Measurements from ENCODE around the gene ERC2.
"Not testable (repeated sequence)": the region's sequence is repeated elsewhere in the genome, so short reads cannot be mapped to it uniquely, and the experiment has no call there.

ERC2 gene

DNA sequence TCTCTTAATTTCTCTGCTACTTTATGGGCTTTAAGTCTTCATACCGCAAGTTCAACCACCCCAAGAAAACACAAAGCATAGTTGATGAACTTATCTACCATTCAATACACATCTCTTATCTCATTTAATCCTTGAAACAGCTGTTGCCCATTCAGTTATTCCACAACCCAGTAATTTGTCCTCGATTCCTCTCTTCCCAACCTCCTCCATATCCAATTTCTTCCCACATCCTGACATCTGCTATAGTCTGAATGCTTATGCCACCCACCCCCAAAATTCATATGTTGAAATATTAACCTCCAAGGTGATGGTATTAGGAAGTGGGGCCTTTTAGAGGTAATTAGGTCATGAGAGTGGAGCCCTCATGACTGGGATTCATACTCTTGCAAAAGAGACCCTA is 345.4 kb downstream of the ERC2 start:
- no peak for DNase-seq (ENCODE audit: low spot score)

DNA sequence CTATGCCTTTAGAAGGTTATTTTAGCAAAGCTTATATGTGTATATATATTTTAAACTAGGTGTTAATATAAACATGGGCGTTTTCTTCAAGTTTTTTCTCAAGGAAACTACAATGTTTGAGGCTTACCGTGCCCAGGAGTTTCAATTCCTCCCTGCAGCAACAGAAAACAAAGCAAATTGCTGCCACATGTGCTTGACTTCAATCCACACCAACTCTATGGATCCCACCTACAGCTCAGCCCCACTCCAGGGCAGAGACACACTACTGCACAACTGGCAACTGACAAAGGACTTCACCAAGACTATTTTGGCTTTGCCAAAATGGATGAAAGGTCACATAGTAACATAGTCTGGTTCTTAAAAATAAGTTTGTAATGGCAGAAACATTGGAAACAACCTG is 346.6 kb downstream of the ERC2 start:
- no peak for DNase-seq (ENCODE audit: low spot score)

DNA sequence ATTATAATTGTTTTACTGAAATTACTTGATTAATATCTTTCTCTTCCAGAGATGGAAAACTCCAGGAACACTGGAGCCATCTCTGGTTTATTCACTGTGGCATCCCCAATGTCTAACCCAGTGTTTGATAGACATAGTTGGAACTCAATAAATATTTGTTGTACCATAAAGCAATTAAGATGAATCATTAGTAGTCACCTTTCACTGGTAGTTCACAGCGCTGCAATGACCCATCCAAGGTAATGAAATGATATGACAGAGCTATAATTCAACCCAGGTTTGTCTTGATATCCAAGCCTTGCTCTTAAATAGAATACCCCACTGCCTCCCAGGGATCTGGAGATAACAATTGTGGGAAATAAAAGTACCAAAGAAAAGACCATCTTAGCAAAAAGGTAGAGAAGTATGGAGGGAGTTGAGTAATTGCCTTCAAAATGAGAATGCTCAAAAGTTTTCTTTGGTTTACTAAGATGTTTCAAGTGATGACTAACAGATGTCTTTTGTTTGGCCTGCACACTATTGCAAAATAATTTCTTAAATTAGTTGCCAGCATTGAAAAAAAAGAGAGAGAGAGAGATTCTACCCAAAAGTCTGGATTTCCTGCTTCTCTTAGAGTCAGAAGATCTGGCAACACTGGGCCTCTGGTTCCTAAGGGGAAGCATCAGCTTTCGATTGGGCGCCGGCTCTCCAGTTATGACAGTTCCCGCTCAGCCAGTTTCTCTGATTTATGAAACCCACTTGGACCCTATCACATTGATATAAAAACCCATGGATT is 348.5 kb downstream of the ERC2 start:
- DNase-seq (ENCODE audit: low spot score), result no peak

DNA sequence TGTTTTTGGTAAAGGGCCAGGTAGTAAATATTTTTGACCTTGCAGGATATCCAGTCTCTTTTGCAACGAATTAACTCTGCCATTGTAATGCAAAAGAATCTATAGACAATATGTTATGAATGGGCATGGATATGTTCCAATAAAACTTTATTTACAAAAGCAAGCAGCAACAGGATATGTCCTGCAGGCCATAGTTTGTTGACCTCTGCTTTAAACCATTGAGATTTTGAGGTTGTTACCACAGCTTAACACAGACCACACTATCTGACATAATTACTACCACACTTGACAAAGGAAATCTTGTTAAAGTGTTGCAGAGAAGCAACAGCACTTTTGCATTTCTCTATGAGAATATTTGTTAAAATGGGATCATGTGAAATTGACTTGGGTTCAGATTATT is 349.3 kb downstream of the ERC2 start:
- no peak for DNase-seq (ENCODE audit: low spot score)

DNA sequence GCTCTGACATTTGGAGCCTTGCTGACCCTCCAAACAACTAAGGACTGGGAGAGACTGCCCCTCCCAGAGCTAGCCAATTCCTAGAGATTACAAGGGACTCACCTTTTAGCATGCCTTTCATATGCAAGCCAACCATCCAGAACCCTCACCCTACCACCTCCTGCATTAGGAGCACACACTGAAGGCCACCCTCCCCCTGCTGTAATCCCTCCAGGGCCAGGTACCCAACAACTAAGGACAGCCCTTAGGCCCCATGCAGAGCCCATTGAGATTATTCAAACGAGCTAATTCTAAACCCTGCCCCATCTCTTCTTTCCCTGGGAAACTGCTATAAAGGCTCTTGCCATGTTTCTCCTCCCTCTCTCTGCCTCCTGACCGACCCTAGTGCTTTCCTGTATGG is 352.6 kb downstream of the ERC2 start:
- DNase-seq (ENCODE audit: low spot score), result no peak

DNA sequence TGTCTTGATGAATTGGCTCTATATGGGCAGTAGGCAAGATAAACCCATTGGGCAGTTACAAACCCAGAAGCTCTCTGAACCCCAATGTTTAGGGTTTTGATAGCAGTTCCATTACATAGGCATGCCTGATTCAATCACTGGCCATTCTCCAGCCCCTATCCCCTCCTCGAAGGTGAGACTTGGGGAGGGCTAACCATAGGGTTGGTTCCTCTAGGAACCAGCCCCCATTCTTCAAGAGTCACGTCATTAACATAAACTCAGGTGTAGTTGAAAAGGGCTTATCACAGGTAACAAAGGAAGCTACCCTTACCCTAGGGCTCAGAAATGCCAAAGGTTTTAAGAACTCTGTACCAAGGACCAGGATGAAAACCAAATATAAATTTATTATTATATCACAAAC is 353.1 kb downstream of the ERC2 start:
- no peak for DNase-seq (ENCODE audit: low spot score)

DNA sequence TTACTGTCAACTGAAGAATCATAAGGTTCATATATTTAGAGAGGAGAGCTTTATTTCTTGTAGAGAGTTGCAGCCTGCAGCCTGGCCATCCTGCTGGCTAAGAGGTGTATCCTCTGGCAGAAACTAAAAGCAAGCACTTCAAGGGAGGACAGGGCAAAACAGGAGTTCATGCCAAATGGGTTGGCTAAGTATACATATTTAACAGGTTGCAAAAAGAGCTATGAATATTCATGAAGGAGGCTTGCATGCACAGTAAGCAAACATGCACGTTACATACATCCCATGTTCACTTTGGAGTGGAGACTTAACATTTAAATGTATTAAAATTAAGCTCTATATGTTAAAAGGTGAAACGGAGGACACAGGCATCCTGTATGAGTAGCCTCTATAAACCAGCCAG is 354.4 kb downstream of the ERC2 start:
- DNase-seq (ENCODE audit: low spot score), result no peak

DNA sequence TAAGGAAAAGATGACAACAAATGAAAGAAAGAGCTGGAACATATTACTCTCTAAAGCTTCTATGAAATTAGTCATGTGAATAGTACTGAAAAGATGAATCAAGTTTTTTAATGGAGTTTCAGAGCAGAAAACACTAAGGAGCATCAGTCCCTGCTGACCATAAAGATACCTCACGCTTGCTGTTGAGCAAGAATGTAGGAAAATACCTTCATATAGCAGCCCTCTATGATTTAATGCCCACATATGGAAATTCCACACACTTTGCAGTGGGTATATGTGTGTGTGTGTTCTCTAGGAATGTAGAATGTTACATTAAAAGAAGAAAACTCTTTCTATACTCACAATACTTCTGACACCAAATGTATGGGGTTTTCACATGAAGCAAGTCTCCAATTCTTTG is 355.0 kb downstream of the ERC2 start:
- no peak for DNase-seq (ENCODE audit: low spot score)

DNA sequence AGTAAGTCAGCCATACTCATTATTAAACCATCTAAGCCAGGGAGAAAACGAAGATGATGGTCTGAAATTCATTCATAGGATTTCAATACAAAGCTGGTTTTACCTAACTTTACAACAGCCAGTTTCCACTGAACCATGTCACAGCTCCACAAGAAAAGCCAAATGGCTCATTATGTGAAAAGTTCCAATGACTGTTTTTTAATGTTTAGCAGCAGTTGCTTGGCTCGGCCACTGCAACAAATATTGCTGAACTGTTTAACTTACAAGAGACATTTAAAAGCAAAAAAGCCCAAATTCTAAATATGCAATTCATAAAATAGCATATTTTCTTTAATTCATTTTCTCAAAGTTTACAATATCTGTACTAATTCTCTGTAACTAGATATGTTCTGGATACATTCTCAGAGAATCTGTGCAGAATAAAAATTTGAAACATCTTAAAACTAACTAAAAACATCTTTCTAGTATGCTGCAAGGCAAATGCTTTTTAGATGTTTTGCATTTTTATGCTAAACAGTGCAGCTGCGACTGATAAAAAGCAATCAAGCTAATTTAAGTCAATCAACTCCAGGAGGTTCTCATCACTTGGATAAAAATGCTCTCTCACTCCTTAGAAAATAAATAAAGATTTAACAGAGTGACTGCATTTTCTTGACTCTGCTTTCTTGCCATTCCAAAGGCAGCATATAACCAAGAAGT is 356.5 kb downstream of the ERC2 start:
- no peak for DNase-seq (ENCODE audit: low spot score)

DNA sequence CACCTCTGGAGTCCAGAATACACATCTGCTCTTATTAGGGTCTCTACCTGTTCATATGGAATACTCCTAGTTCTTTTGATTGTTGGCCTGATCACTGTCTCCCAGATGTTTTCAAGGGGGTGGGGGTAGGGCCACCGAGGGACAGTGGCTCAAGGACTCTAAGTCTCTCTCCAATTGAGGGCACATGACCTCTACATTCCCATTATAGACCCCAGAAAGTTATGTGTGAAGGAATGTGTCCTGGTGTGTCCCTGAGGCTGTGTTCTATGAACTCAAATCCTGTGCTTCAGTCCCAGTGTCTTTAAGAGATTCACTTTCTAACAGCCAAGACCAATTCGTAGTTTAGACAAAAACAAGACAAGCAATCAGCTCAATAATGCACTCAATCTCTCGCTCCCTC is 357.4 kb downstream of the ERC2 start:
- DNase-seq (ENCODE audit: low spot score), result no peak

DNA sequence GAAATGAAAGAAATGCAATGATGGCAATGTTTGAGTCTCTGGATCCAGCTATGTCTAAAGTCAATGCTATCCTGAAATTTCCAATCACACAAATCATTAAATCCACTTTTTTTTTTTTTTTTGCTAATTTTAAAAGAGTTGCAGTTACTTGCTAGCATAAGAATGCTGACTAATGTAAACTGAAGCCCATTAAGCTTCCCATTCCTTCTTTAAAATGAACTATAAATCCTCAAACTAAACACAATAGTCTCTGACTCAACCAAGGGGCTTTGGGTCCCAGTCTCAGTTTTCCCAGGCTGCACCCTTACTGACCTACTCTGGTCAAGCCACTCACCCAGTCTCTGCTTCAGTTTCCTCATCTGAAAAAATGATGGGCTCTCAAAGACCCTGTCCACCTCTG is 361.1 kb downstream of the ERC2 start:
- no peak for DNase-seq (ENCODE audit: low spot score)

DNA sequence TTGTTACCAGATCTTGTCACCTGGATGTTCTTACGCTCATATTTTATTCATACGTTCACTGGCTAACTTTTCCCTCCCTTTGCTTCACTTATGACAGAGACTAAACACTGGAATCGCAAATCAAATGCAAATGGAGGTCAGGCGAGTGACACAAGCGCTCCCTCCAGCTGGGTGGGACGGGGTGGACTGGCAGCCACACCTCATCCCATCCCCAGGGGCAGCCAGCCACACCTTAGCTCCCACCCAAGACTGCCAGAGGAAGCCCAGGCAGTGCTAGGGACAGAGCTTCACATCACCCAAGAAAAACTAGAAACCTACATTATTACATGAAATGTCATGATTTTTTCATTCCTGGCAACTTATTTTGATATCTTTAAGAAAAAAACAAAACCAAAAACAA is 366.2 kb downstream of the ERC2 start:
- no peak for DNase-seq (ENCODE audit: low spot score)

DNA sequence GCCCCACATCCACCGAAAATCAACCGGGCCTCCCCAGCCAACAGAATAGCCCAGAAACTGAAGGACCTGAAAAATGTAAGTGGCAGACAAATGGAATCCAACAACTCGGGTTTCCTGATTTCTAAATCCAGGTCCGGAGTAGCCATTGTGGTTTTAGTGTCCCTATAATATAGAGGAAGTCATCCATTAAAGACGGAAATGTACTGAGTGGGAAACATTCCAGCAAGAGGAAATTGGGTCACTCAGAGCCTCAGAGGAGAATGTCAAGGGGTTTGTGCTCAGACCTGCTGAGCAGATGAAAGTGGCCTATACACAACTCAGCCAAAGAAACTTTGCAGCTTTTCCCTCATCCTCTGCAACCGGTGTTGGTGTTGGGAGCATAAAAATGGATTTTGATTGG is 366.7 kb downstream of the ERC2 start:
- peak; percentile 13 for DNase-seq (ENCODE audit: low spot score)

DNA sequence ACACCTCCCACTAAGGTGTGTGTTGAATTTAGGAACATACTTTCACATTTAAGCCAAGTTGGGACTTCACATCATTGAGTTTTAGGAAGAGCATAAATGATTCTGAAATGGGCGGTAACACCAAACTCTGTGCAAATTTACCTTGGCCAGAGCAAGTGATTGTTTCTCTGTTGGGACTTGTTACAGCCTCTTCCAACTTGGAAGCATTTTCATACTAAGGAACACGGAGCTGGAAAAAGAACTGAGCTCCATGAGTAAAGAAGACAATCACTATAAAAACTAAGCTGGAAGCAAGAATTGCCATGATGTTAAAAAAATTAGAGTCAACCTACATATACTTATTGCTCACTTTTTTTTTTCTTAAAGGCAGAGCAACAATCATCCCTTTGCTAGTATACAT is 371.3 kb downstream of the ERC2 start:
- no peak for DNase-seq (ENCODE audit: low spot score)

DNA sequence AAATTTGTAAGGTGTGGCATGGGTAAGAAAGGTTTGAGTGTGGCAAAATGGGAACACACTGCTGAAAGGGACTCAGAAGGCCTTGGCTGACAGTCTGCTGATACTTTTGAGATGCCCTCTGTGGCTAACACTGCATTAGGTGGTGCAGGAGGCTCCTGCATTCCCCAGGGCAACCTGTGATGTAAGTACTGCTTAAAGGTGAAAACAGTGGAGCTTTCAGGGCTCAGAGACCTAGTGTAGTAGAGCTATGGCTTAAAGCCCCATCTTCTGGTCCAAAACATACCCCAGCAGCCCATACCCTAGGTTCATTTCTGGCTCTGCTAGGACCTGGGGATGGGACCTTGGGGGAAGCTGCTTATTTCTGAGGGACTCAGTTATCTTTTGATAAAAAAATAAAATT is 374.1 kb downstream of the ERC2 start:
- no peak for DNase-seq (ENCODE audit: low spot score)

DNA sequence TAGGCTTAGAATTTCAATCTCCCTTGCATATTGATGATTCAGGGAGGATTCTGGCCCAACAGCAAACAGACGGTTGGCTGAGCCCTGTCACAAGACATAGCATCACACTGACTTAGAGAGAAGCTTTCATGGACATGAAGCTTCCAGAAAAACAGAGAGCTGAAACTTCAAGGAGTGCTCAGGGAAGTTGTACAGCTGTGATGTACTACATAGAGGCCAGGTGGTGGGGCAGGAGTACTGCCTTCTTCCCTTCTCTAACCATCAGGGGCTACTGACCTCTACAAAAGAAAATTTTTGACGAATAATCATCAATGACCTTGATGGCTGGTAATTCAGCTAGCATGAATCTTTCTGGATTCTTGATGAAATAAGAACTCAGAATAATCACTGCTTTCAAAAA is 378.5 kb downstream of the ERC2 start:
- DNase-seq (ENCODE audit: low spot score), result no peak

DNA sequence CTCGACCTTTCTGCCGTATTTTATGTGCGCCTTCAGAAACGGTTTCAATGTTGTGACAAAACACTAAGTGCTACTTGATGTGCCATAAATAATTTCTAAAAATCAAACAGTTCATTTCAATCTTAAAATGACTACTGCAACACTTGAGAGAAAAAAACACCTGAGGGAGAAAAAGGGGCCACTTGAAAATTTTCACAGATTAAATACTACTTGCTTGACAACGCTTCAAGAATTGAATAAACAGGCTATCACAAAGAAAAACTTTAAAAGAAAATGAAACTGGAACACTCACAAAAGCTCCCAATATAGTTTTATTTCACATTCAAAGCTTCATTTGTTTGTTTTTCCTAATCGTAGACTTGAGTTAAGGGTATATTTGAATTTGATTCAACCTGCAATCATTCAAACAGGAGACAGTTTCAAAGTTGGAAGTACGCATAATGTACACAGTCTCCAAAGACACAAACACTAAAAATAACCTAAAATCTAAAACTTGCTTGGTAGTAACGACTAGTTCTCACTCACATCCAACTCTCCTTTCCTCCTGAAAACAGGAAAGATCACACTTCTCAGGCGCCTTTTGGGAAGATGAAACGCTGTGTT is 380.7 kb downstream of the ERC2 start:
- no peak for DNase-seq (ENCODE audit: low spot score)

DNA sequence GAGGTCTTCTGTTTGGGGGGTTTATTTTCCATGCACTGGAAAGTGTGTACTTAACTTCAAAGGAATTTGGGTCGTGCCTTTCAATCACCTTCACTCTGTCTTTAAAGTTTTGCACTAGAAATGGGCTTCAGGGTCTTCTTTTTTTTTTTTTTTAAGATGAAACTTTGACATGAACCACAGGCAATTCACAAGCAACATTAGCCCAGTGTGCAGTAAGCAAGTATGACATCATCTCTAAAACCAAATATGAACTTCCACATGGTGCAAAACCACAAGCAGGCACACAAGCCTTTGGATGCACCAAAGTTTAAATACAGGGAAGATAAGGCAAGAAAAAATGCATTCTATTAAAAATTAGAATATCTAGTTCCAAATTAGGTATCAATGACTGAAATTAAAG is 381.9 kb downstream of the ERC2 start:
- no peak for DNase-seq (ENCODE audit: low spot score)

DNA sequence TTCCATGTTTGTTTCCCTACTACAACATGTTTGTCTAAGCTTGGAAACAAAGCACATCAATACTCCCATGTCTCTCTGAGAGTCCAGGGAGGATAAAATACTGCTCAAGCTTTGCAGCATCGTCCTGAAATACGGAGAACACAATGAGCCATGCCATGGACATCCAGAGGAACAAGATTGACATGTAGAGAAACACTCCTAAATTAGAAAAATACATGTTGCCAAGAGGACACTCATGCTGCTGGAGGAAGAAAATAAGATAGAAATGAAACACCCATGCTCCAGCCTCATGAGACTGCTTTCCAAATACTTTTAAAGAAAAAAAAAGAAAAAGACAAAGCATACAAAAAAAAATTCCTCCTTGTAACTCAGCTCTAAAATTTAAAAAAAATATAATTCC is 387.0 kb downstream of the ERC2 start:
- no peak for DNase-seq (ENCODE audit: low spot score)

DNA sequence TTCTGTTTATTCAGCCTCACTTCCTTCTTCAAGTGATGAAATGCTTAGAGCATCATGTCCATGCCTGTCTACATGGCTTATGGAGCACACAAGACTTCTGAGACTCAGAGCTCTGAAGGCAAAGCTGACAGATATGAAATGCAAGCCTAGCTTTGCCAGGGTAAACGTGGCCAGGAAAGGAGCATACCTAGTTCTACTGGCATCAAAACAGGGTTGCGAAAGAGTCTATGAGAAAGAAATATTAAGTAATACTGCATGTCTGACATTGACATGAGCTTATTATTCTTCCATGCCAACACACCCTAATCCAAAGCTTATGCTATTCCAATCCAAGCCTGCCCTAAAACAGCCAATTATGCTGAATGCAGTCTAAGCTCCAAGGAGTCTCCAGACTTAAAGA is 391.5 kb downstream of the ERC2 start:
- DNase-seq (ENCODE audit: low spot score), result no peak

DNA sequence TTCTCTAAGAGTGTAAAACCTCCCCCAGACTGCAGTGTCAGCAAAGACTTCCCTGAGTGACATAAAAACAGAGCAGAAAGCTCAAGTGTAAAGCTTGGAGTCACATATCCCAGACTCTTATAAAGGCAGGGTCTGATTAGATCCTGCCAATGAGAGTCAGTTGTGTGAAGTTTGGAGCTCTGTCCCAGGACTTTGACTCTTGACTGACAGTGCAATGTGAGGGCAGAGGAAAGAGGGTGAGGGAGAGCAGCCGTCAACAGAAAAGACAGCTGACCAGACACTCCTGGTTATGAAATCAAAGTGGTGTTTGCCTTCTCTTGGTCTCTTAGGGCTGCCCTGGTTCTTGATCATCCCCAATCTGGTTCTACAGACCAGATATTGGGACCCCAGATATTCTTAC is 393.2 kb downstream of the ERC2 start:
- no peak for DNase-seq (ENCODE audit: low spot score)

DNA sequence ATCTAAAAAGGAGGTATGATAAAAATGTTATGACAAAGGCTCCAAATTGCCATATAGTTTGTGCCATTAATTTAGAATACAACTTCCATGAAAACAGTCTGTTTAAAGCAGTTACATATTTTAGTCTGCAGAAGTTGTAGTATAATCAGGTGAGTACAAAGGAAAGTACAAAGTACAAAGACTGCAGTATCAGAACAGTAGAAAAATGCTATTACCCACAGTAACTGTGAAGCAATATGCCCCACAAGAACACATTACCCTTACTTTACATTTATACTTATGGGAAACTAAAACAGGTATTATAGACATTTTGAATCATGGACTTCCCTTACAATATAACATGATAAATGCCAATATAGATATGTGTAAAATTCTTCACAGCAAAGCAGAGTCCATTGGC is 398.5 kb downstream of the ERC2 start:
- DNase-seq (ENCODE audit: low spot score), result no peak

DNA sequence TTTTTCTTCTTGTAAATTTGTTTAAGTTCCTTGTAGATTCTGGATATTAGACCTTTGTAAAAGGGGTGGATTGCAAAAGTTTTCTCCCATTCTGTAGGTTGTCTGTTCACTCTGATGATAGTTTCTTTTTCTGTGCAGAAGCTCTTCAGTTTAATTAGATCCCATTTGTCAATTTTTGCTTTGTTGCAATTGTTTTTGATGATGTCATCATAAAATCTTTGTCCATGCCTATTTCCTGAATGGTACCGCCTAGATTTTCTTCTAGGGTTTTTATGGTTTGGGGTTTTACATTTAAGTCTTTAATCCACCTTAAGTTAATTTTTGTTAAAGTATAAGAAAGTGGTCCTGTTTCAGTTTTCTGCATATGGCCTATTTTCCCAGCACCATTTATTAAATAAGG is 401.9 kb downstream of the ERC2 start:
- not testable (repeated sequence) for DNase-seq (ENCODE audit: low spot score)

DNA sequence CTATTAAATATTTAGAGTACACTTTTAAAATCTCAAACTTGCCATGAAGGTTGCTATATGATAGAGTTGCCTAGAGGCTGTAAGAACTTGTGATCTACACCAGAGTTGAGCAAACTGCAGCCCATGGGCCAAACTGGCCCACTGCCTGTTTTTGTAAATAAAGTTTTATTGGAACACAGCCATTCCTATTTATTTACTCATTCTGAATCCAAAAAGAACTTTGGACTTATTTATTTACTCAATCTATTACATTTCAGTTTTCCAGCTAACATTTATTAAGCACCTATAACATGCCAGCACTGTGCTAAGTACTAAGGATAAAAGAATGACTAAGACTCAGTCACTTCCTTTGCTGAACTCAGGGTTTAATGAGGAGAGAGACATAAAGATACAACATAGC is 403.6 kb downstream of the ERC2 start:
- DNase-seq (ENCODE audit: low spot score), result no peak

Measured in cerebellar cortex (tissue), 1 donor.